ENCODE results near the gene ZNF804B. TPM values are rescaled to one million over a fixed set of nuclear protein-coding genes. Genes with fewer than 3 reads are reported as not detected.

ZNF804B gene
- total and polyA plus RNA-seq, 12 donors: 0.07 TPM; not detected in 11

GRCh38 chr7:88787777-88788176, 28.3 kb downstream of the ZNF804B start:
- no peak for DNase-seq
- Histone ChIP-seq H3K27ac (no peak overlapping the region), H3K36me3 (no peaks in the 10 kb centered on the region), H3K27me3 (no peaks in the 10 kb centered on the region), H3K4me1 (no peaks in the 10 kb centered on the region), H3K4me3 (no peak overlapping the region), H3K9me3 (no peaks in the 10 kb centered on the region)
- no peak for TF ChIP-seq CTCF (IDR thresholded peaks at IDR 0.05)
- intact Hi-C loops (cut with DNase I): loop anchor here in 2 of 10 donors (5.0 to 10.0 kb wide), 2 partner anchors 63 to 835 kb away; no protein-coding TSS in a partner anchor
- ATAC-seq: no peak
- 67 to 75% methylated on average over 2 of the region's 2 CpGs for WGBS, 2 donors

GRCh38 chr7:88789480-88790064, 30.1 kb downstream of the ZNF804B start:
- H3K36me3 ChIP-seq: no peaks in the 10 kb centered on the region
- peak; percentile 13 to 58 (median 50) for TF ChIP-seq CTCF (IDR thresholded peaks at IDR 0.05)
- ATAC-seq (no peak), DNase-seq (no peak)
- H3K27ac ChIP-seq: no peak overlapping the region
- no peak overlapping the region for H3K4me3 ChIP-seq
- WGBS, 2 donors: 67 to 76% methylated on average over 2 of the region's 2 CpGs
- intact Hi-C loops (cut with DNase I): loop anchor here in 3 of 10 donors (5.0 to 10.0 kb wide), 3 partner anchors 65 to 835 kb away; no protein-coding TSS in a partner anchor
- no peaks in the 10 kb centered on the region for H3K4me1 ChIP-seq
- H3K27me3 ChIP-seq: no peaks in the 10 kb centered on the region
- no peaks in the 10 kb centered on the region for H3K9me3 ChIP-seq

GRCh38 chr7:88791891-88792290, 32.4 kb downstream of the ZNF804B start:
- Histone ChIP-seq H3K27me3 (peaks cover 0 to 5% (median 0%) of the 10 kb centered on the region in 7 donors), H3K9me3 (no peaks in the 10 kb centered on the region), H3K36me3 (no peaks in the 10 kb centered on the region), H3K4me3 (no peak overlapping the region), H3K4me1 (no peaks in the 10 kb centered on the region), H3K27ac (no peak overlapping the region)
- WGBS, 2 donors: 76 to 90% methylated on average over 4 of the region's 4 CpGs
- no peak for DNase-seq
- no peak for ATAC-seq
- TF ChIP-seq CTCF (IDR thresholded peaks at IDR 0.05): no peak
- intact Hi-C loops (cut with DNase I): loop anchor here in 1 of 10 donors (10.0 kb wide), 1 partner anchor 833 kb away; no protein-coding TSS in a partner anchor

GRCh38 chr7:88792361-88792760, 32.9 kb downstream of the ZNF804B start:
- no peak for TF ChIP-seq CTCF (IDR thresholded peaks at IDR 0.05)

More at GRCh38 chr7:88792361-88792760, 32.9 kb downstream of the ZNF804B start:
- DNase-seq (no peak), ATAC-seq (no peak)
- H3K36me3 ChIP-seq: no peaks in the 10 kb centered on the region
- WGBS, 2 donors: 75 to 82% methylated on average over 3 of the region's 3 CpGs
- peaks cover 0 to 5% (median 0%) of the 10 kb centered on the region in 7 donors for H3K27me3 ChIP-seq
- H3K27ac ChIP-seq: no peak overlapping the region
- intact Hi-C loops (cut with DNase I): loop anchor here in 1 of 10 donors (10.0 kb wide), 1 partner anchor 832 kb away; no protein-coding TSS in a partner anchor
- no peaks in the 10 kb centered on the region for H3K4me1 ChIP-seq
- H3K9me3 ChIP-seq: no peaks in the 10 kb centered on the region
- no peak overlapping the region for H3K4me3 ChIP-seq
